GM21737 (cell line): ENCODE results near the gene NUP93.
"Not testable (repeated sequence)": the region's sequence is repeated elsewhere in the genome, so short reads cannot be mapped to it uniquely, and the experiment has no call there.

ENCODE experiments used
- ATAC-seq: cut with Tn5 transposase; IDR thresholded peaks from one replicate; pipeline ENCODE4 v1.9.1; 2021; ENCODE audit warnings: mild to moderate bottlenecking, moderate library complexity; ENCODE audit not compliant: unreplicated experiment

The NUP93 gene

DNA sequence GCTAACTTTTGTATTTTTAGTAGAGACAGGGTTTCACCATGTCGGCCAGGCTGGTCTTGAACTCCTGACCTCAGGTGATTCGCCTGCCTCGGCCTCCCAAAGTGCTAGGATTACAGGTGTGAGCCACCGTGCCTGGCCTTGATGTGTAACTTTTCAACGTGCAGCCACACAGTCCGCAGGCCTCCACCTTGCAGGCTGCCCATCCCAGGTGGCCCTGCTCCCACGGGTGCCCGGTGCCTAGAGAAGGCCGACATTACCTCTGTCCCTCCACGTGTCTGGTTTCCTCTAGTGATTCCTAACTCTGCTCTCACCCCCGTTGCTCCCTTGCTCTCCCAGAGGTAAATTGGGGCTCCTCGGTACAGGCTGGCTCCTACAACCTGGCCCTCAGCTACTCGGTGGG, 155.0 kb downstream of the NUP93 start:
- not testable (repeated sequence) for ATAC-seq

DNA sequence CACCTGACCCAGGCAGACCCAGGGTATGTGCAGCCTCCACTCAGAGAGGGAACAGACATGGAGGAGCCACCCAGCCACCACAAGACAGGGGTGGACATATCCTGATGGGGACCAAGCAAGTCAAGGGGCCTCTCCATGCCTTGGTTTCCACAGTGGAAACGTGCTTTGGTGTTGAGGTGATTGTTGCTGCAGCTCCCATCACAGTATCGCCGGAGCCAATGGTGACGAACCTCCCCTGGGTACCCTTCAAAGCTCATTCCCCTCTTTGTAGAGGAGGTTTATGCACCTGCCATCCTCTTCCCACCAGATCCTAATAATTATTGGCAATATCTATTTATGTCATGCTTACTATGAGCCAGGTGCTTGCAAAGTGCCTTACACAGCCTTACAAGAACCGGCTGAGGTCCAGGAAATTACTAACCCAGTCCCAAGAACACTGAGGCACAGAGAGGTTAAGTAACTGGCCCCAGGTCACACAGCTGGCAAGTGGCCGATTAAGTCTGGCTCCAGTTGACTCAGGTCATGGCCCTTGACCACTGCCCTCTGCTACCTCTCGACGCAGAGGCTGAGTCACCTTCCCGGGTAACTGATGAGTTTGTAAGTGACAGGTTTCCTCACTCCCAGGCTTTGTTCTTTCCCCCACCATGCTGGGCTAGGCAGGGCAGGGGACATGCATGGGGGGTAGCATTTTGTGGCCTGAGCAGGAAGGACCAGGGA, 155.7 kb downstream of the NUP93 start:
- no peak for ATAC-seq

DNA sequence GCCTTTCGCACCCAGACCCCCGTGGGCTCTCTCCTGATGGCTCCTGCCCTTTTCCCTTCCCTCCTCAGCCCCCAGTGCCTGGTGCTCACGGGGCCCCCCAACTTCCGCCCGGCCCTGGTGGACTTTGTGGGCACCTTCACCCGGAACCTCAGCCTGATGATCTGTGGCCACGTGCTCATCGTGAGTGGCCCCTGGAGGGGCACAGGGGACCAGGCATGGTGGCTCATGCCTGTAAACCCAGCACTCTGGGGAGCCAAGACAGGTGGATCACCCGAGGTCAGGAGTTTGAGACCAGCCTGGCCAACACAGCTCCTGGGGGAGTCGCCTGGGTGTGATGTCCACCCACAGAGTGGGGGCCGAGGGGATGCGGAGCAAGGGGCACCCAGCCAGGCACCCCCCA, 156.4 kb downstream of the NUP93 start:
- ATAC-seq: no peak

DNA sequence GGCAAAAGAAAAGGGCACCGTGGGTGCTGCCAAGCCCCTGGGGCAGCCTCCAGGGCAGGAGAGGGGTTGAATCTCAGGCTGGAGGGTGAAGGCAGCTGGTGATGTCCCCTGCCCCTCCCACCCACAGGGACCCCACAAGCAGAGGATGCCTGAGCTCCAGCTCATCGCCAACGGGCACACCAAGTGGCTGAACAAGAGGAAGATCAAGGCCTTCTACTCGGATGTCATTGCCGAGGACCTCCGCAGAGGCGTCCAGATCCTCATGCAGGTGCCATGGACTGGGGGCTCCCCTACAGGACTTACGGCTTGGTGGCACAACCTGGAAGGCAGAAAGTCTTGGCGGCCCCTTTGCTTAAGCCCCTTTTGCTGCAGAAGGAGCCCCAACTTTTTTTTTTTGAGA, 156.9 kb downstream of the NUP93 start:
- no peak for ATAC-seq

DNA sequence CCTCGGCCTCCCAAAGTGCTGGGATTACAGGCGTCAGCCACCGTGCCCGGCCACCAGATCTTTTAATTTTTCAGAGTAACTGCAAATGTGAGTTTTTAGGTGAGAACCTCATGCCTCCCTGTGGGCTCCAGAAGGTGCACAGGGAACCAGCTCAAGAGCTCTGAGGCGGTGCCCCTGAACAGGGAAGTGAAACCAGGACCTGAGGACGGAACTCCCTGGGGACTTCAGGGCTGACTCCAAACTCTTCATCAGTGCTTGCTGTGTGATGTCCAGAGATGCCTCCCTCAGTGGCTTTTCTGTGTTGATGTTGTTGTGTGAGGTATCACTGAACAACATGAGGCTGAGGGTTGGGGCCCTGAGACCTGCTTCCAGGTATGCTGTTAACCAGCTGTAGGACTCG, 158.9 kb downstream of the NUP93 start:
- ATAC-seq: no peak

DNA sequence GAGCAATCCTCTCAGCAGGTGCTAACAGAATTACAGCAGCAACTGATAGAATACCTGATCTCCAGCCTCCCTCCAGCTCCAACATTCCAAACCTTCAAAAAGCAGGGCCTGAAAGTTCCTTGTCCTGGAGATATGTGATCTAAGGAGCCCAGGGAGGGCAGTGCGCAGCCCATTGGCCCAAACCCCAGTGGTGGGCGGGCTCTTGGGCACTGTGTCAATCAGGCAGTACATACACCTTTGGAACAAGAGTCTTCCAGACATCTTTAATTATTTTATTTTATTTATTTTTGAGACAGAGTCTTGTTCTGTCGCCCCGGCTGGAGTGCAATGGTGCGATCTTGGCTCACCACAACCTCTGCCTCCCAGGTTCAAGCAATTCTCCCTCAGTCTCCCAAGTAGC, 159.3 kb downstream of the NUP93 start:
- ATAC-seq: no peak

DNA sequence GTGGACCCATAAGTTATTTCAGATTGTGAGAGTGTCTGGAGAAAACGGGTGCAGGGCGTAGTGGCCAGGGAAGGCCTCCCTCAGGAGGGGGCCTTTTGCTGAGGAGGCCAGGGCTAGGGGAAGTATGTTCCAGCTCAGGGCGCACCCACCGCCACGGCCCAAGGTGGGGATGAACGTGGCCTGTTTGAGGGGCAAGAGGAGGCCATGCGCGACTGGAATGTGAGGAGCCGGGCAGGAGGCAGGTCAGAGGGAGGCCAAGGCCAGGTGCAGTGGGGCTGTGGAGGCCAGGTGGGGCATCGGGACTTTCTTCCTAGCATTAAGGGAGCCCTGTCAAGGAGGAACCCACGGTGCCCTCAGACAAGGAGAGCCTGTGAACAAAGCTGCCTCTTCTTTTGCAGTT, 161.8 kb downstream of the NUP93 start:
- no peak for ATAC-seq

DNA sequence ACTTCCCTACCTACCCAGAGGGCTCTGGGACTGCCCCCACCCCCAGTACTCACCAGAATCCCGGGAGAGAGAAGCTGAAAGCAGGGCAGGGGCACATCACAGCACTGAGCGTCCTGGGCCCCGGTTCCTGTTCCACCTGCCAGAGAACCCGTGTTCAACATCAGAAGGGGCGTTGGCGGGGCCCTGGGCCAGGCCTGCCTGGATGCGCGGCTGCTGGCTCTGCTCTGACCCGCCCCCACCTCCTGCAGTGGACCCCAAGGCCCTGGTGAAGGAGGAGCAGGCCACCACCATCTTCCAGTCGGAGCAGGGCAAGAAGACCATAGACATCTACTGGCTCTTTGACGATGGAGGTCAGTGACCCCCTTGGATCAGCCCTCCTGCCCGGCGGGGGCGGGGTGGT, 162.8 kb downstream of the NUP93 start:
- ATAC-seq: no peak

DNA sequence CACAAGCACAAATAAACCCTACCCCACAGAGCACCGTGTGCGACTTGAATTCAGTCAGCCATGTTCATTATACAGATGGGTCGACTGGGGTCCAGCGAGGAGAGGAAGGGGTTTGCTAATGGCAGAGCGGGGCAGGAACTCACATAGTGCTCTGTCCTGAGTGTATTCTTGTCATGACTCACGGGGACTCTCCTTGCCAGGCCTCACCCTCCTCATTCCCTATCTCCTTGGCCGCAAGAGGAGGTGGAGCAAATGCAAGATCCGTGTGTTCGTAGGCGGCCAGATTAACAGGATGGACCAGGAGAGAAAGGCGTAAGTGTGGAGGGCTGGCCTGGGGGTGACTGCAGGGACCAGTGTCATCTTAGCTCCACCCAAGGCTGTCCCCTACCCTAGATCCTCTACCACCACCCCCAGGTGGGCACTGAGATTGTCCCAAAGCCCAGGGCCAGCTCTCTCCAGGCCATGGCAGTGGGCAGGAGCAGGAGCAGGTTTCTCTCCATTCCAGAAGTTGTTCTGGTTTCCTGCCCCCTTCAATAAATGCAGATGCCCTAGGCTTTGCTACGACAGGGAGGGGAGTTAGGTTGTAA, 164.5 kb downstream of the NUP93 start:
- ATAC-seq: no peak

DNA sequence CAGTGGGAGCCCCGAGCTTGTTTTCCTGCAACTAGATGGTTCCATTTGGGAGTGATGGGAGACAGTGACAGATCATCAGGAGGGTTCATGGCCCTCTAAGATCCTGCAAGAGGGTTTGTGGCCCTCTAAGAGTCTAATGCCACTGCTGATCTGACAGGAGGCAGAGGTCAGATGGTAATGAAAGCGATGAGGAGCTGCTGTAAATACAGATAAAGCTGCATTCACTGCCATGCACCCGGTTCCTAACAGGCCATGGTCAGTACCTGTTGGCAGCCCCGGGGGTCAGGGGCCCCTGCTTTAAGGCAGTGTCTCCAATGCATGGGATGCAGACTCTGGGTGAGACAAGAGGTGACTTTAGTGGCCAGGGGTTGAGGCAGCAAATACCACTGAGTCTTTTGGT, 165.9 kb downstream of the NUP93 start:
- no peak for ATAC-seq

DNA sequence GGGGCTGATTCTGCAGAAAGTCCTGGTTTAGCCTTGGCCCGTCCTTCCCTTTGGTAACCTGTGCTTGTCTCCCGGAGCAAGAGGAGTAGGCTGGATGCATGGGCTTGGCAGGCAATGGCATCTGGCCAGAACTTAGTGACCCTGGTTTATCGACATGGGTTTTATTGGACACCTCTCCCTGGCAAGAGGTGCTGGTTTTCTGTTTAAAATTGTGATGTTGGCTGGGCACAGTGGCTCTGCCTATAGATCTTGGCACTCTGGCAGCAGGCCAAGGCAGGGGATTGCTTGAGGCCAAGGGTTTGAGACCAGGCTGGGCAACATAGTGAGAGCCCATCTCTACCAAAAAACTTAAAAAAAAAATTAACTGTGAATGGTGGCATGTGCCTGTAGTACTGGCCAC, 166.3 kb downstream of the NUP93 start:
- ATAC-seq: no peak

DNA sequence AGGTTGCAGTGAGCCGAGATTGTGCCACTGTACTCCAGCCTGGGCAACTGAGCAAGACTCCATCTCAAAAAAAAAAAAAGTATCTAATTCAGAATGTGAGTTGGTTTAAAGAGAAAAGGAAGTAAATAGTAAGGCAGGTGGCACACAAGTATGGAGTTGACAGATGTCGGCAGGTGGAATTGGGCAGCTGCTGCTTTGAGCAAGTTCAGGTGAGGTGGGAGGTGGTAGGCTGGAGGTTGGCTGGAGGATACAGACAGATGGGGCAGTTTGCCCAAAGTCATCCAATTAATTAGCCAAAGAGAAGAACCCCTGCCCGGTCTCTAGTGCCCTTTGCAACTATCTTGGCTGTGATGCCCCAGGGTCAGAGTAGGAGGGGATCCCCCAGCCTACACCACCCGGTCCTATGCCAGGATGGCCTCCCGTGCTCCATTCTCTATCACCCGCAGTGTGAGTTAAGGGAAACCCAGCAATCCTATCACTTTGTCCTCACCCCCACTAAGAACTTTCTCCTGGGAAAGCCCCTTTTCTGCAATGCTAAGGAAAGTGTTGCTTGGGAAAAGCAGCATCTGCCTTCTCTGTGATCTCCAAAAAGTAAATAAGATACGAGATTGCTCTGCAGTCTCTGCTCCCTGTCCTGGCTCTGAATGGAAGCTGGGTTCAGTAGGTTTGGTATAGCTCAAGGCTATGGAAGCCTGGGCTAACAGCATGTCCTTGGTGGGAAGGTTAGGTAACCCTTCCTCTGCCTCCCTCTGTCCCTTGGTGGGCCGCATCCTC, 167.3 kb downstream of the NUP93 start:
- no peak for ATAC-seq

DNA sequence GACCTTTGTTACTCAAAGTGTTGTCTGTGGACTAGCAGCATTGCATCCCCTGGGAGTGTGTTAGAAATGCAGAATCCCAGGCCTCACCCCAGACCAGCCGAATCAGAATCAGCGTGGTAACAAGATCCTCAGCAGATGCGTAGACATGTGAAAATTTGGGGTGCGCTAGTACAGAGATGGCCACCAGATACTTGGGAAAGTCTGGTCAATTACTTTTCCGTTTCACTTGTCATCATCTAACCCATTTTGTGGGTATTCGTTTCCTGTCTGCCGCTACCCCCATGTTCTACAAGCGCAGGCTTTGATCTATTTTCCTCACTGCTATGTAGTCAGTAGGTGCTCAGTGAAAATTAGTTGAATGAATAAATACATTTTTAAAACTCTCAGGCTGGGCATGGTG, 168.9 kb downstream of the NUP93 start:
- no peak for ATAC-seq
